Stimulated activated CD4-positive, alpha-beta T cell treated with anti-CD3 and anti-CD28 coated beads, Interleukin-1b, Interleukin-23, amount 100 ng/mL, for 4 hours (primary cell): ENCODE measurements around the gene OPCML.

Experiments used
- DNase-seq, 2 donors: peaks; one replicate each; pipeline ENCODE4 v3.0.0-alpha.2; 2020; ENCODE audit warnings: low read depth in 2 of 2

OPCML gene

GRCh38 chr11:132744771-132745170 is 787.5 kb downstream of the OPCML start:
- no peak for DNase-seq

GRCh38 chr11:132743601-132744000 is 788.7 kb downstream of the OPCML start:
- DNase-seq: no peak

- no peak for DNase-seq
Measured at GRCh38 chr11:132742929-132743328, 789.4 kb downstream of the OPCML start.

GRCh38 chr11:132734217-132734616 is 798.1 kb downstream of the OPCML start:
- DNase-seq: no peak

- no peak for DNase-seq
Measured at GRCh38 chr11:132728026-132728425, 804.3 kb downstream of the OPCML start.

GRCh38 chr11:132721526-132721925 is 810.8 kb downstream of the OPCML start:
- no peak for DNase-seq

- no peak for DNase-seq
Measured at GRCh38 chr11:132719684-132720083, 812.6 kb downstream of the OPCML start.

- DNase-seq: no peak
Measured at GRCh38 chr11:132718711-132719671, 813.3 kb downstream of the OPCML start.

GRCh38 chr11:132717824-132718223 is 814.5 kb downstream of the OPCML start:
- no peak for DNase-seq

- DNase-seq: no peak
Measured at GRCh38 chr11:132716037-132716436, 816.3 kb downstream of the OPCML start.

GRCh38 chr11:132714859-132715440 is 817.4 kb downstream of the OPCML start:
- no peak for DNase-seq

- no peak for DNase-seq
Measured at GRCh38 chr11:132712466-132712865, 819.8 kb downstream of the OPCML start.

GRCh38 chr11:132704781-132705375 is 827.4 kb downstream of the OPCML start:
- DNase-seq: no peak

- DNase-seq: no peak
Measured at GRCh38 chr11:132692891-132693290, 839.4 kb downstream of the OPCML start.

- no peak for DNase-seq
Measured at GRCh38 chr11:132691848-132692550, 840.3 kb downstream of the OPCML start.

GRCh38 chr11:132686886-132687285 is 845.4 kb downstream of the OPCML start:
- no peak for DNase-seq

- DNase-seq: no peak
Measured at GRCh38 chr11:132685174-132685611, 847.1 kb downstream of the OPCML start.

- no peak for DNase-seq
Measured at GRCh38 chr11:132683602-132684001, 848.7 kb downstream of the OPCML start.

- DNase-seq: no peak
Measured at GRCh38 chr11:132681971-132682370, 850.3 kb downstream of the OPCML start.

GRCh38 chr11:132680584-132680983 is 851.7 kb downstream of the OPCML start:
- DNase-seq: no peak

- DNase-seq: no peak
Measured at GRCh38 chr11:132674151-132674550, 858.1 kb downstream of the OPCML start.

GRCh38 chr11:132671851-132672370 is 860.4 kb downstream of the OPCML start:
- DNase-seq: no peak
